Activated T-helper 1 cell treated with anti-CD3 and anti-CD28 coated beads, Interleukin-2, amount 50 U/mL, for 16 hours (primary cell): ENCODE data around the gene MBOAT2.
"Not testable (repeated sequence)": the region's sequence is repeated elsewhere in the genome, so short reads cannot be mapped to it uniquely, and the experiment has no call there.

Experiments used
- DNase-seq, 2 donors: peaks; one replicate each; pipeline ENCODE4 v3.0.0-alpha.2; 2020; ENCODE audit warnings: low read depth in 1 of 2, low spot score in 1 of 2

The MBOAT2 gene, protein sequence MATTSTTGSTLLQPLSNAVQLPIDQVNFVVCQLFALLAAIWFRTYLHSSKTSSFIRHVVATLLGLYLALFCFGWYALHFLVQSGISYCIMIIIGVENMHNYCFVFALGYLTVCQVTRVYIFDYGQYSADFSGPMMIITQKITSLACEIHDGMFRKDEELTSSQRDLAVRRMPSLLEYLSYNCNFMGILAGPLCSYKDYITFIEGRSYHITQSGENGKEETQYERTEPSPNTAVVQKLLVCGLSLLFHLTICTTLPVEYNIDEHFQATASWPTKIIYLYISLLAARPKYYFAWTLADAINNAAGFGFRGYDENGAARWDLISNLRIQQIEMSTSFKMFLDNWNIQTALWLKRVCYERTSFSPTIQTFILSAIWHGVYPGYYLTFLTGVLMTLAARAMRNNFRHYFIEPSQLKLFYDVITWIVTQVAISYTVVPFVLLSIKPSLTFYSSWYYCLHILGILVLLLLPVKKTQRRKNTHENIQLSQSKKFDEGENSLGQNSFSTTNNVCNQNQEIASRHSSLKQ

DNA sequence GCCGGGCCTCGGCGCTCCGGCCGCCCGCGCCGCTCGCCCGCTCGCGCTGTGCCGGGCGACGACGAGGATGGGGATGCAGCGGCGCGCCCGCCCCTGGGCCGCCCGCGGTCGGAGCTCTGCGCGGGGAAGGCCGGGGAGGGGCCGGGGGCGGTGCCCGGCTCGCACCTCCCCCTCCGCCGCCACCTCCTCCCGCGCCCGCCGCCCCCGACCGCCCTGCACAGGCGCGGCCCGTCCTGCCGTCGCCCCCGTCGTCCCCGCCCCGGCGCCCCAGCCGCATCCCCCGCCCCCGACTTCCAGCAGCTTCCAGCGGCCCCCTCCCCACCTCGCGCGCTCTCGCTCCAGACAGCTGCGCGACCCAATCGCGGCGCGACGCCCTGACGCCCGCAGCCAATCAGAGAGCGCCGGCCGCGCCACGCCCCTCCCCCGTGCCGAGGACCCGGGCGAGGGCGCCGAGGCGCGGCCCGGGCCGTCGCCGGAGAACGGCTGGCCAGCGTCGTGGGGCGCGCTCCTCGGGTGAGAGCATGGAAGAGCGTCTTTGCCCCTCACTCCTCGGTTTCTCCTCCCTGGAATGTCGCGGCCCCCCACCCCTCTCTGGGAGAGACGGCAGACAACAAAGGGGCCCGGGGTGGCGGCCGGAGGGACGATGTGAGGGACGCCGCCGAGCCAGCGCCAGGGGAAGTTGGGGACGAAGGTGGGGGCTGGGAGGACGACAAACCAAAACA, at the start of gene MBOAT2:
TSS of gene MBOAT2 (minus strand) at position 69 of the 722 bp plus-strand sequence. CDS start 70 bp downstream, outside the sequence.
- peak; percentile 48 to 67 for DNase-seq

DNA sequence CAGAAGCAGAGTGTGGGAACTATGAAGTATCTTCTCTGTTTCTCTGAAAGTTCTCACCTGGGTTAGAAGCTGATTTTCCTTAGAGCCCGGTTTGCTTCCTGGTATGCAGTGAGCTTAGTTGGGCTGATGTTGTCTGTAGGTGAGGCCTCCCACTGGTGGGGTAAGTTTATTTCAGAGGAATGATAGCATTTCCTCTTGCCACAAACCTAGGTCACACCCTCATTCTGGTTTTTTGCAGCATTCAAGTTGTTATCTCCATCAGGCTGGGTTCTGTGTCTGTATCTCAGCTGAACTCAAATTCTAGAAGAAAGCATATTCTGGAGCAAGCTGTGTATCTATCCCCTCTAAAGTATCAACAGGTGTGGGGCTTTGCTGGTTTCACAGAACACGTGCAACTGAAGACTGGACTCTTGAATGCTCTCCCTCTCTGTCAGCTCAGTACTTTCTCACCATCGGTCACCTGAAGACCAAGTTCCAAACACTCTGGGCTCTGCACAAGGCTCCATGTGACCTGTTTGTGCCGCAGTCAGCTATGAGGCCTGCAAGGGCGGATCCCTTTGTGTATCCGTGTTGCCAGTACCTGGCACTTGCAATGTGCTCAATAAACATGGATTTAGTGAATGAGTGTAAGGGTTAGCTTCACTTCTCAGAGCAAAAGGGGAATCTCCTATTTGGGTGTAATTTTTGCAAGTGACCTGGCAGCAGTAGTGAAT, 49.5 kb upstream of the MBOAT2 start:
- DNase-seq: no peak

DNA sequence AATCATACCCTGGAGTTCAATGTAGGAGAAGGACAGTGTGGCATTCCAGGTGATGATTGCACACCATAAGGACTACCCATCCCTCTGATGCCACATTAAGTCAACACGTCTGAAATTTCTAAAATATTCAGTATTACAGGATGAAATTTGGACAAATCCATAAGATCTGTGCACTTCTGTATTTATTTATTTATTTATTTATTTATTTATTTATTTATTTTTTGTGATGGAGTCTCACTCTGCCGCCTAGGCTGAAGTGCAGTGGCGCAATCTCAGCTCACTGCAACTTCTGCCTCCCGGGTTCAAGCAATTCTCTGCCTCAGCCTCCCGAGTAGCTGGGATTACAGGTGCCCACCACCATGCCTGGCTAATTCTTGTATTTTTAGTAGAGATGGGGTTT, 48.0 kb upstream of the MBOAT2 start:
- DNase-seq: not testable (repeated sequence)

- no peak for DNase-seq
These were observed 46.8 kb upstream of the MBOAT2 start for GRCh38 chr2:9050122-9050809.

GRCh38 chr2:9045595-9045994, 42.1 kb upstream of the MBOAT2 start:
- no peak for DNase-seq

DNA sequence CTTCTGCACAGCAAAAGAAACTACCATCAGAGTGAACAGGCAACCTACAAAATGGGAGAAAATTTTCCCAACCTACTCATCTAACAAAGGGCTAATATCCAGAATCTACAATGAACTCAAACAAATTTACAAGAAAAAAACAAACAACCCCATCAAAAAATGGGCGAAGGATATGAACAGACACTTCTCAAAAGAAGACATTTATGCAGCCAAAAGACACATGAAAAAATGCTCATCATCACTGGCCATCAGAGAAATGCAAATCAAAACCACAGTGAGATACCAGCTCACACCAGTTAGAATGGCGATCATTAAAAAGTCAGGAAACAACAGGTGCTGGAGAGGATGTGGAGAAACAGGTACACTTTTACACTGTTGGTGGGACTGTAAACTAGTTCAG, 40.0 kb upstream of the MBOAT2 start:
- DNase-seq: not testable (repeated sequence)

GRCh38 chr2:9037166-9037565, 33.7 kb upstream of the MBOAT2 start:
- no peak for DNase-seq

DNA sequence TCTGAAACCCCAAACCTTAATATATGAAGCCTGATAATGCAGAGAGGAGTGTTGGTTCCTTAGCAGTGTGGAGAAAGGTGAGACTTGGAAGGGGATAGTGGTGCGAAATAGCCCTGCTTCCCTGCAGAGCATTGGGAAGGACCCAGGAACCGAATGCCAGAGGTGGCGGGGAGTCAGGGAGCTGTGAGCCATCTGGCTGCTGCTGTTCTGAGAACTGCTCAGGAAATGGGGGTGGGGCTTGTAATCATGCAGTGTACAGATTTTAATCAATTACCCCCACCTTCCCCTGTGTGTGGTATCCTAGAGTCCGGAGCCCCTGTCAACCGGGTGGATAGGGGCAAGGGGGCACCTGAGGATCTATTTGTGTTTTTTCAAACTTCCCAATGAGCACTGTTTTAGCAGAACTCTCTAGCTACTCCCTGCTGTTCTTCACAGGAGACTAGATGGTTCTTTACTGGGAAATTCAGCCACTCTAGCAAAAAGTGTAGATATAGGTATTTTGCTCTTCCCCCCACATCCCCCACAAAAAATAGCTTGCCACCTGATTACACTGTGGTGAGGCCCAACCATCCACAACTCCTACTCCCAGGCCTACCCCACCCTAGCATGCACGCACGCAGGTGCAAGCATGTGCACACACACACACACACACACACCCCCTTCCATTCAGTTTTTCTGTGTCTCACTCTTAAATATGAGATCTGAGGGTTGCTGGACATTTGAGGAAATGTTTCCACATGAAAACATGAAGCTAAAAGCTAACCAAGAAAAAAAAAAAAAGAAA, 30.1 kb upstream of the MBOAT2 start:
- DNase-seq: no peak

GRCh38 chr2:9032536-9033255, 29.2 kb upstream of the MBOAT2 start:
- no peak for DNase-seq

DNA sequence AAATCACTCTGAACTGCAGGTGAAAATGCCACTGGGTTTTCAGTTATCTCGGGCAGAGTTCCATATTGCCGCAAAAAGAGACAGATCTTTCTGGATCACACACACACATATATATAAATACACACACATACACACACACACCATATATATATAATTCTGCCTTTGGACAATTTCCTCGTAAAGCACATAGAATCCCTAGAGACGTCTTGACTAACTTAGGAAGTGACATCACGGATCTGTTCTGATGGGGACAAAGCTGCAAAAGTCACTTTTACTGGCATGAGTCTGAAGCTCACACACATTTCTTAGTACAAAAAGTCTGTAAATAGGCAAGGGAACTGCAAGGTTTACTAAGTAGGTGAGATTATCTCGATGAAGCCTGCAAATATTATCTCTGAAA, 28.6 kb upstream of the MBOAT2 start:
- no peak for DNase-seq

- DNase-seq: no peak
These were observed 27.8 kb upstream of the MBOAT2 start for GRCh38 chr2:9031246-9031645.

DNA sequence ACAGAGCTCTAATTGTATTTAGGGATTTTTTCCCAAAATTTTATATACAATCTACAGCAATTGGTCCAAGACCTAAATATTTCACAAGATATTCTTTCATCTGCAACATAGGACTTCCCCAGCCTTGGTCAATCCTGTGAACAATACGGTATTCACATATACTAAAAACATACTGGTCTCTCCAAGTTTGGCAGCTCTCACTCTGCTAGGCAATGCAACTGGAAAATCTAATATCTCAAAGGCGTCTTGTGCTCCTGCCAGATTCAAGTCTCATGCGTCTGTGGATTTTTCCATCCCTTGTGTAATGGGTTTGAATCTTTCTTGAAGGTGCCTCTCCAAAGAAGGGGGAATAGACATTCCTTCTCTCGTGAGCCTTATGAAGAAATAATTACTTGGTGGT, 27.4 kb upstream of the MBOAT2 start:
- no peak for DNase-seq

DNA sequence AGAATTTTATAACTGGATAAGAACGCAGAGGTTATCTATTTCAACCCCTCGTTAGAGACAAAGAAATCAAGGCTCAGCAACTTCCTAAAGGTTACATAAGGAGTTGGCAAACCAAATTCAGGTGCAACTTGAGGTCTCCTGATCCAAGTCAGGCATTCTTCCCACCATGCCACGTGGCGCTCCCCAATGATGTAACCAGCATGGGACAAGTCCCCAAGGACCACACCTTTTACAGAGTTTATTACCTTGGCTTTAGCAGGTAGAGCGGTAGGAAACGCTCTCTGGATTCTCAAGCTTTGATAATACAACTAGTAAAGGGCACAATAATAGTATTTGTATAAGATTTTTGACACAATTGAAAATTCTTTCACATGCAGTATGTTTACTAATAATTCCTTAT, 26.7 kb upstream of the MBOAT2 start:
- DNase-seq: no peak

GRCh38 chr2:9029721-9030120, 26.2 kb upstream of the MBOAT2 start:
- DNase-seq: no peak

GRCh38 chr2:9027884-9028283, 24.4 kb upstream of the MBOAT2 start:
- DNase-seq: no peak

DNA sequence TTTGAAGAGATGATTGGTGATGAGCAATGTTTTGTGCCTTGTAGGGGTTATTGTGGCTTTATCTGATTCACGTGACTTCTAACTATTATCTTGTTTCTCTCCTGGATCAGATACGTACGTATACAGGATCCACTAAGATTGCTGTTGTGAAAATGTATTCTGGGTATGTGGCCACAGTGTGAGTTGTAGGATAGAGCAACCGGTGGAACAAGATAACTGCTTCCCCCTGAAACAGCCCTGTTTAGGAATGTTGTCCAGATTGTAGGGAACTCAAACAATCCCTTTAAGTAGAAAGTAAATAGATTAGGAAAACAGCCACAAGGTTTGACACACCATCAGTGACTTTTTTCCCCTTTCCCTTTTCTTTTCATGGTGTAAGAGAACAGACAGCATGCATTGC, 22.3 kb upstream of the MBOAT2 start:
- DNase-seq: no peak

DNA sequence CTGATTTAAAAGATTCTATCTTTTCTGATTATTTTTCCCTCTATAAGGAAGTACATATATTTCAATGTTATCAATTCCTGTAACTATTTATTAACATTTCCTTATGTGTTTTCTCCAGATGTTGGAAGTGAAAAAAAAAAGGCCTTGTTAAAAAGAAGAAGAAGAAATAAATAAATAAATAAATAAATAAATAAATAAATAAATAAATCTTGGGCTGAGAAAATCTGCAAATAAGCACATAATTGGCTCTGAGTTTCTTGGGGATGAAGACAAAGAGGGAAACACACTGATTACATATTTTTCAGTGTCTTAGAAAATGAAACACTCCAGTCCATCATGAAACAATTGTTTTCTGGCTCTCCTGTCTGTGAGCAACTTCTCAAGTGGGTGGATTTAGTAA, 21.1 kb upstream of the MBOAT2 start:
- DNase-seq: no peak

DNA sequence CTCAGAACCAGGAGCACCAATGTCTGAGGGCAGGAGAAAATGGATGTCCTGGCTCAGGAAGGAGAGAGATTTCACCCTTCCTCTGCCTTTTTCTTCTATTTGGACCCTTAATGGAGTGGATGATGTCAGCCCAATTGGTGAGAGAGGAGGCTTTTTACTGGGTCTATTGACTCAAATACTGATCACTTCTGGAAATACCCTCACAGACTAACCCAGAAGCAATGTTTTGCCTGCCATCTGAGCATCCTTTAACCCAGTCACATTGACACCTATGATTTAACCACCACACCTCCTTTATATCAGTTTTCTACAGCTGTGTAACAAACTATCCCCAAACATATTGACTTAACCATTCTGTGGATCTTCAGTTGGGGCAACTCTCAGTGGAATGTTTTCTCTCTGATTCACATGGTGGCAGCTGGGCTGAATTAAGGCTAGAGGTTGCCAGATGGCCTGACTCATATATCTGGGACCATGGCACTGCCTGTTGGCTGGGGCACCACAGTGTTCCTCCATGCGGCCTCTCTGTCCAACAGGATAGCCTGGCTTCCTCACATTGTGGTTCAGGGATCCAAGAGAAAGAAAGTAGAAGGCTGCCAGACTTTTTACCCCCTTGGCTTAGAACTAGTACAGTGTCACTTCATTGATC, 18.2 kb upstream of the MBOAT2 start:
- DNase-seq: no peak

DNA sequence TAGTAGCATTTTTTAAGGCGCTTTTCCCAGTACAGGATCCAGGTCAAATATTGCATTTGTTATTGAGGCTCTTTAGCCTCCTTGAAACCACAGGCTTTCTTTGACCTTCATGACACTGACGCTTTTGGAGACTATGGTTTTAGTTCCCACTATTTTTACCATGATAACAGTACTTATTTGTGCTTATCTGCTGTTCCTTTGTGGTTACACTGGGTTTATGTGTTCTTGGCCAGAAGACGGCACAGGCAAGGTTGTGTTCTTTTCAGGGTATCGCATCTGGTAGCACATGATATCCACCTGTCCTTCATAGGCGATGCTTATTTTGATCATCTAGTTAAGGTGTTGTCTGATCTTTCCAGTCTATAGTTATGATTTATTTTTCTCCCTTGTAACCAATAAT, 16.8 kb upstream of the MBOAT2 start:
- DNase-seq: no peak
